GM13976 (cell line): ENCODE measurements around the gene TSHZ3.

Experiments used
- DNase-seq: peaks from one replicate; pipeline ENCODE4 v3.0.0; 2012; ENCODE audit warnings: low spot score
- in situ Hi-C: fragments of 300-500 bp; cut with MboI; formaldehyde crosslinking; loops from one replicate; pipeline ENCODE4 v1.12.0; 2022; ENCODE audit warnings: low sequenced_read_pairs, mixed read lengths, inconsistent platforms; ENCODE audit not compliant: unreplicated experiment
- TF ChIP-seq, protein P1 (sequence below): IDR thresholded peaks from 2 replicates; pipeline ENCODE4 v1.5.1; 2012; ENCODE audit warnings: borderline replicate concordance, mild to moderate bottlenecking; ENCODE audit not compliant: insufficient read depth; ENCODE audit errors: extremely low read depth, missing control alignments, control extremely low read depth

Gene TSHZ3

GRCh38 chr19:31319465-31319864, 29.8 kb downstream of the TSHZ3 start:
- in situ Hi-C loops = no loop called here
- no peak for DNase-seq

GRCh38 chr19:31318790-31319425, 30.3 kb downstream of the TSHZ3 start:
- no peak for DNase-seq
- TF ChIP-seq, protein P1, sequence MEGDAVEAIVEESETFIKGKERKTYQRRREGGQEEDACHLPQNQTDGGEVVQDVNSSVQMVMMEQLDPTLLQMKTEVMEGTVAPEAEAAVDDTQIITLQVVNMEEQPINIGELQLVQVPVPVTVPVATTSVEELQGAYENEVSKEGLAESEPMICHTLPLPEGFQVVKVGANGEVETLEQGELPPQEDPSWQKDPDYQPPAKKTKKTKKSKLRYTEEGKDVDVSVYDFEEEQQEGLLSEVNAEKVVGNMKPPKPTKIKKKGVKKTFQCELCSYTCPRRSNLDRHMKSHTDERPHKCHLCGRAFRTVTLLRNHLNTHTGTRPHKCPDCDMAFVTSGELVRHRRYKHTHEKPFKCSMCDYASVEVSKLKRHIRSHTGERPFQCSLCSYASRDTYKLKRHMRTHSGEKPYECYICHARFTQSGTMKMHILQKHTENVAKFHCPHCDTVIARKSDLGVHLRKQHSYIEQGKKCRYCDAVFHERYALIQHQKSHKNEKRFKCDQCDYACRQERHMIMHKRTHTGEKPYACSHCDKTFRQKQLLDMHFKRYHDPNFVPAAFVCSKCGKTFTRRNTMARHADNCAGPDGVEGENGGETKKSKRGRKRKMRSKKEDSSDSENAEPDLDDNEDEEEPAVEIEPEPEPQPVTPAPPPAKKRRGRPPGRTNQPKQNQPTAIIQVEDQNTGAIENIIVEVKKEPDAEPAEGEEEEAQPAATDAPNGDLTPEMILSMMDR = no peak
- in situ Hi-C loops = no loop called here

More at GRCh38 chr19:31319465-31319864, 29.8 kb downstream of the TSHZ3 start:
- TF ChIP-seq, protein P1 = no peak

DNA sequence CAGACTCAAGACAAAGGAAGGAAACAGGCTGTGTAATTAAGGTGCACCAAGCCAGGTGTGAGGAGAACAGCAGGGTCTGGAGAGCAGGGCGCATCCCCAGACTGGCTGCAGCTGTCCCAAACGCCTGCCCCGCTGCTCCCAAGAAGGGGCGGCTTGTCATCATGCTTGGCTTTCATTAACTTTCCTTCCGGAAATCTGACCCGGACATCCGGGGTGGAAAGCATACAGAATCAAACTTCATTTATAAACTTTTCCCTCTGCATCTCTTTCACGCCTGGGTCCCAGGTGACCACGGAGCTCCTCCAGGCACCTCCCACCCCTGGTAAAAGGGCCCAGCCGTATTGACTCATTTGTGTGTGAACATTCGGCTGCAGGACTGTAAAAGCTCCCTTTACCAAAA, 31.7 kb downstream of the TSHZ3 start:
- TF ChIP-seq, protein P1 = no peak
- in situ Hi-C loops = no loop called here
- DNase-seq = no peak

GRCh38 chr19:31317093-31317492, 32.1 kb downstream of the TSHZ3 start:
- TF ChIP-seq, protein P1 = no peak
- in situ Hi-C loops = no loop called here
- no peak for DNase-seq

- TF ChIP-seq, protein P1 = no peak
- in situ Hi-C loops = no loop called here
- no peak for DNase-seq
These were observed 32.9 kb downstream of the TSHZ3 start for GRCh38 chr19:31316201-31316951.

- TF ChIP-seq, protein P1 = no peak
- DNase-seq = no peak
- in situ Hi-C loops = no loop called here
These were observed 33.6 kb downstream of the TSHZ3 start for GRCh38 chr19:31315652-31316051.
